Renal cortical epithelial cell (primary cell): ENCODE data around the gene SEMA4G. TPM values are rescaled to one million over a fixed set of nuclear protein-coding genes. Genes with fewer than 3 reads are reported as not detected.

Experiments
- DNase-seq: peaks from one replicate; pipeline ENCODE4 v3.0.0-alpha.2; 2011; ENCODE audit warnings: low read depth
- total RNA-seq: library from RNA; depleted of rRNA; stranded (reverse); fragments of >200 nt; gene quantifications from 2 replicates; pipeline ENCODE4 v1.2.3, GENCODE V29; 2014

The SEMA4G gene
- total RNA-seq, result 0.69 and 7.0 TPM in 2 replicates

GRCh38 chr10:100969187-100970075 is at the start of gene SEMA4G:
TSS of gene SEMA4G (plus strand) at chr10:100969504. CDS start at chr10:100972913, 3,409 bp downstream.
- no peak for DNase-seq

GRCh38 chr10:100923580-100923979 is 45.7 kb upstream of the SEMA4G start:
- DNase-seq, result peak; percentile 90

- DNase-seq, result no peak
Observed at GRCh38 chr10:100927266-100927665, 42.0 kb upstream of the SEMA4G start.

- no peak for DNase-seq
Observed at GRCh38 chr10:100928039-100928438, 41.3 kb upstream of the SEMA4G start.

- peak; percentile 10 for DNase-seq
Observed at GRCh38 chr10:100930368-100930767, 38.9 kb upstream of the SEMA4G start.

- peak; percentile 19 for DNase-seq
Observed at GRCh38 chr10:100934084-100934659, 35.1 kb upstream of the SEMA4G start.

GRCh38 chr10:100939763-100940344 is 29.4 kb upstream of the SEMA4G start:
- no peak for DNase-seq

- no peak for DNase-seq
Observed at GRCh38 chr10:100942229-100942628, 27.1 kb upstream of the SEMA4G start.

- DNase-seq, result no peak
Observed at GRCh38 chr10:100943508-100943907, 25.8 kb upstream of the SEMA4G start.

- no peak for DNase-seq
Observed at GRCh38 chr10:100945754-100946153, 23.6 kb upstream of the SEMA4G start.

- no peak for DNase-seq
Observed at GRCh38 chr10:100948916-100949315, 20.4 kb upstream of the SEMA4G start.

GRCh38 chr10:100960251-100960650 is 9.1 kb upstream of the SEMA4G start:
- no peak for DNase-seq

GRCh38 chr10:100962351-100963080 is 6.8 kb upstream of the SEMA4G start:
- no peak for DNase-seq

- DNase-seq, result no peak
Observed at GRCh38 chr10:100963826-100964225, 5.5 kb upstream of the SEMA4G start.

- no peak for DNase-seq
Observed at GRCh38 chr10:100965820-100966219, 3.5 kb upstream of the SEMA4G start.

GRCh38 chr10:100966887-100967286 is 2.4 kb upstream of the SEMA4G start:
- DNase-seq, result no peak

- DNase-seq, result no peak
Observed at GRCh38 chr10:100967332-100967731, 2.0 kb upstream of the SEMA4G start.

GRCh38 chr10:100968062-100968736 is 1.1 kb upstream of the SEMA4G start:
- DNase-seq, result no peak

GRCh38 chr10:100968863-100969186 is 479 bp upstream of the SEMA4G start:
- DNase-seq, result no peak

GRCh38 chr10:100970076-100970913 is 991 bp downstream of the SEMA4G start:
- DNase-seq, result no peak
